ENCODE data around the gene DISP3.

Gene DISP3

DNA sequence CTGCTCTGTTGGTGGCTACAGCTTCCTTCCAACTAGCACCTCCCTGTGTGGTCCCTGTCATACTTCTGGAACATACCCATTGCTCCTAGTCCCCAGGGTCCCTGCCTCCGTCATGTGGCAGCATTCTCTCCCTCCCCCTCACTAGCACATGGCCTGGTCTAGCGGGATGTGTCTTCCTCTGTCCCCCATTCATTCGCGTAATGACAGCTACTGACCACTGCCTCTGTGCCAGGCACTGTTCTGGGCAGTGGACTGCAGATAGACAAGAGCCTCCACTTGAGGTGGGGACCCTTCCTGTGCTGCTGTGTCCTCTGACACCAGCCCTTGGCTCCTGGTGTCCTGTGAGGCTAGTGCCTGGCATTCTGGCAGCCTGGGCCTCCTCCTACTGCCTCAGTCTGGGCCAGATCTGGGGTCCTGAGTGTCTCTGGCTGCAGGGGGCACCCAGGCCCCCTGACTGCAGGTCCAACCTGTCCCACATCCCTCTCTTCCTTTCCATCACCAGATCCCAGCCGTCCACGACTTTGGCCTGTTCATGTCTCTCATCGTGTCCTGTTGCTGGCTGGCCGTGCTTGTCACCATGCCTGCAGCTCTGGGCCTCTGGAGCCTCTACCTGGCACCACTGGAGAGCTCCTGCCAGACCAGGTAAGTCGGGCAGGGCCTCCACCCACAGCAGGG is 38.1 kb downstream of the DISP3 start:
- DNase-seq, result no peak

DNA sequence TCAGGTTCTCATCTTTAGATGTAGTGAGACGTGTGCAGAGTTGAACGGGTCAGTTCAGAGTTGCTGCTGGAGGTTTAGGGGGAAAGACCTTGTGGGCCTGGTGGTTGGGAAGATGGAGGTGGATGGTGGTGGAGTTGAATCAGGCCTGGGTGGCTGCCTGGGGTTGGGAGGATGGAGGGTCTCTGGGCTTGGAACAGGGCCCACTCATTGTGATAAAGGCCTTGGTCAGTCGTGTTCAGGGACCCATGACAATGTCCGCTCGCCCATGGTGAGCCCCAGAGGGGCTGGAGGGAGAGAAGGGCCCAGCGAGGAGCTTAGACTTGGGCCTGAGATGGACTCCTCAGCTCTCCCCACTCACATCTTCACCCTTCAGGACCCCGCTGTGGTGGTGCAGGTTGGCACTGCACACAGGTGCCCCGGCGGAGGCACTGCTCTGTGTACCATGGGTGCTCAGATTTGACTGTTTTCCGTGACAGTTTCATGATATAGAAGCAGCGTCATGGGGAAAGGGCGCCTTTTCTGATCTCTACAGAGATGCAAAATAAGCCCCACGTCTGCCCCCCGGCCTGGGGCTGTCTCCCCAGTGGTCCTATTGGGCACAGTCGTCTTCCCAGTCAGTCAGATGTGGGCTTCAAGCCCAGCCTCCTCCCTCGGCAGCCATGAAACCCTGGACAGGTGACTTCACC is 39.2 kb downstream of the DISP3 start:
- no peak for DNase-seq

DNA sequence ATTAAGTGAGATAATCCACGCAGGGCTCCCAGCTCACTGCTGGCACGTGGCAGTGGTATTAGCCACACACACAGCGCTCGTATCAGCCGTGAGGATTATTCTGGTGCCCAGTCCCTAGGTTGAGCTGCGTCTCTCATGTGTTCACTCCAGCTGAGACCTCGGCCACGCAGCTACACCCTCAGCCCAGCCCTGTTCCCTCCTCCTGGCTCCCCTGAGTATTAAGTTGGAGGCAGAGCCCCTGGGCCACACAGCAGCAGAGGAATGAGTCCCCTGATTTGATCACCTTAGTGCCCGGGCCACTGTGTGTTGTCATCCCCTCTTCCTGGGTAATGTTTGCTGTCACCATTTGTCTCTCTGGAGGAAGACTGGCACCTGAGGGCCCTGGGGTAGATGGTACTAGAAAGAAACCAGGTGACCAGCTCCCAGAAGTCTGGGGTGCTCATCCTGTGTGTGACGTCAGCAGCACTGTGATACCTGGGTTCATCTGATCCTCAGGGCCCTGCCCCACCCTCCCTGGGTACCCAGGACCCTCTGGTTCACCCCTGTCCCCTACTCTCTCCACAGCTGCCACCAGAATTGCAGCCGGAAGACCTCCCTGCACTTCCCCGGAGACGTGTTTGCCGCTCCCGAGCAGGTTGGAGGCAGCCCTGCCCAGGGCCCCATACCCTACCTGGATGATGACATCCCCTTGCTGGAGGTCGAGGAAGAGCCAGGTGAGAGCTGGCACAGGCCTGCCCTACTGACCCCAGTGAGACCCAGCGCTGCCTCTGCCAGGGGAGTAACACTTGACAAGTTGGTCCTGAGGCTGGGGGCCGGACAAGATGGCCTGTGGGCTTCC is 40.1 kb downstream of the DISP3 start:
- no peak for DNase-seq

DNA sequence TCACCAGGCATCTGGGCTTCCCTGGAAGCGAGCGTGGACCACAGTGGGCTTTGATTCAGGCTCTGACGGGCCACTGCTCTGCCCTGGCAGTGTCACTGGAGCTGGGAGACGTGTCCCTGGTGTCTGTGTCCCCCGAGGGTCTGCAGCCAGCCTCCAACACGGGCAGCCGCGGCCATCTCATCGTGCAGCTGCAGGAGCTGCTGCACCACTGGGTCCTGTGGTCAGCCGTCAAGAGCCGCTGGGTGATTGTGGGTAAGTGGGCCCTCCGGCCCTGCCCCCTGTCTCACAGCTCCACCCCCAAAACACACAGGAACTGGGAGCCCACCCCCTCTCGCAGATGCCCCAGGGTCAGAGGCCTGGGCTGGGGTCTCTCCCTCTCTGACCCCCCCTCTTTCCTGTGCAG is 40.7 kb downstream of the DISP3 start:
- DNase-seq, result no peak

DNA sequence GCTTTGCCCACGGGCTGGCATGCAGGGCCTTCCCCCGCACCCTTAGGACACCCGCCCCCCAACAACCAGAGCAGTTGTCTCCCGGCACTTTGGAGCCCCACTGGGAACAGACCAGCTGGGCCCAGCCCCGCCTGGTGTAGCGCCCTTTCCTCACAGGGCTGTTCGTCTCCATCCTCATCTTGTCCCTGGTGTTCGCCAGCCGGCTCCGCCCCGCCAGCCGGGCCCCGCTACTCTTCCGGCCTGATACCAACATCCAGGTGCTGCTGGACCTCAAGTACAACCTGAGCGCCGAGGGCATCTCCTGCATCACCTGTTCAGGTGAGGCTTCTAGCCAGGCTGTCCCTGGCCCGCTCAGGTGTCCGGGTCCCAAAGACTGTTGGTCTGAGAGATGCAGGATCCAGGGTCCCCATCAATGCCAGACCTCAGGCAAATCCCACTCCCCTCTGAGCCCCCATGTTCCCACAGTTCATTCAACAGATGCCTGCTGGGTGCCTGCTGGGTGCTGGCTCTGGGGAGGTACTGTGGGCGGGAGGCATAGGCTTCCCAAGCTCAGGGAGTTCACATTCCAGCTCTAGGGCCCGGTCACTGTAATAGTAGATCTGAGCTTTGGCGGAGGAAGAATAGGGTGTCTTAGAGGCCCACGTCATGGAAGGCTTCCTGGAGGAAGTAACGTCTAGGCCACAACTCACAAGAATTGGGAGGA is 41.7 kb downstream of the DISP3 start:
- no peak for DNase-seq

DNA sequence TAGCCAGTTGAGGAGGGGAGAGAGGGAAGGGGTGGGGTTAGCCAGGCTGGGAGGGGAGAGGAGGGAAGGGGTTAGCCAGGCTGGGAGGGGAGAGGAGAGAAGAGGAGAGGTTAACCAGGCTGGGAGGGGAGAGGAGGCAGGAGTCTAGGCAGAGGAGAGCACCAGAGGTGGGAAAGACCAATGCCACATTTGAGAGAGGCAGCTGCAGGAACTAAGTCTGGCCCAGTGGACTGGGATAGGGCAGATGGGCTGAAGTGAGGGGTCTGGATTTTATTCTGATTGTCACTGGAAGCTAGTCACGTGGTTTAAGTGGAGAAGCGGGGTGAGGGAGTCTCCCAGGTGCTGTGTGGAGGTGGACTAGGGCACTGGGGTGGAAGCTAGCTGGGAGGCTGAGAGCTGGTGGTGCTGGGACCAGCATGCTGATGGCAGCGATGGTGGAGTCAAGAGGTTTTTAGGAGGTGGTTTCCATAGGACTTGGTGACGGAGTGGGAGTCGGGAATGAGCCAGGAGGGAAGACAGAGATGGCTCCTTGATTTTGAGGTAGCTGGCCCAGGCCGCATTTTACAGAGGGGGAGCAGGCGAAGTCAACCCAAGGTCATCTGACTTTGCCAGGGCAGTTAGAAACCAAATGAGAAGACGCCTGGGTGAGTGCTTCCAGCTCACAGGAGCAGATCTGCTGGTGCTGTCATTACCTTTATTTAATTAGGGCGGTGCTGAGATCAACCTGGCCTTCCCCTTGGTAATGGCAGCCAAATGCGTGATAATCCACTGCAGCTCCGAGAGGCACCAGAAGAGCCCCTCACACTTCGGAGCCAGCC is 42.8 kb downstream of the DISP3 start:
- no peak for DNase-seq

DNA sequence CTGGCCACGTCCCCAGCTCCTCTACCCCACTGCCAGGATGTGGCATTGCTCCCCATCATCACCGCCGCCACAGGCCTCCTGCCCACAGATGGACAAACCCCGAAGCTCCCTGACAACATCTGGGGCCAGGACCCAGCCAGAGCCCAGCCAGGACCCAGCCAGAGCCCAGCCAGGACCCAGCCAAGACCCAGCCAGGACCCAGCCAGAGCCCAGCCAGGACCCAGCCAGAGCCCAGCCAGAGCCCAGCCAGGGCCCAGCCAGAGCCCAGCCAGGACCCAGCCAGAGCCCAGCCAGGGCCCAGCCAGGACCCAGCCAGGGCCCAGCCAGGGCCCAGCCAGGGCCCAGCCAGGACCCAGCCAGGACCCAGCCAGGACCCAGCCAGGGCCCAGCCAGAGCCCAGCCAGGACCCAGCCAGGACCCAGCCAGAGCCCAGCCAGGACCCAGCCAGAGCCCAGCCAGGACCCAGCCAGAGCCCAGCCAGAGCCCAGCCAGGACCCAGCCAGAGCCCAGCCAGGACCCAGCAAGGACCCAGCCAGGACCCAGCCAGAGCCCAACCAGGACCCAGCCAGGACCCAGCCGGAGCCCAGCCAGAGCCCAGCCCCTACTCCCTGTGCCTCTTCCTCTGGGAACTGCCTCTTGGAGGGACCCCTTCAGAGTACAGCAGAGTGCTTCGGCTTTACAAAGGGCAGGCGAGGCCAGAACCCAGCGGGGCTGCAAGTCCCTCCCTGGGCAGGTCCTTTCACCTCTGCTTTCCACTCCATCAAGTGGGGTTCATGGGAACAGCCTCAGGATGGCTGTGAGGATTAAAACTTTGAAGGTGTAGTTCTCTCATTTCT is 43.7 kb downstream of the DISP3 start:
- DNase-seq, result no peak

DNA sequence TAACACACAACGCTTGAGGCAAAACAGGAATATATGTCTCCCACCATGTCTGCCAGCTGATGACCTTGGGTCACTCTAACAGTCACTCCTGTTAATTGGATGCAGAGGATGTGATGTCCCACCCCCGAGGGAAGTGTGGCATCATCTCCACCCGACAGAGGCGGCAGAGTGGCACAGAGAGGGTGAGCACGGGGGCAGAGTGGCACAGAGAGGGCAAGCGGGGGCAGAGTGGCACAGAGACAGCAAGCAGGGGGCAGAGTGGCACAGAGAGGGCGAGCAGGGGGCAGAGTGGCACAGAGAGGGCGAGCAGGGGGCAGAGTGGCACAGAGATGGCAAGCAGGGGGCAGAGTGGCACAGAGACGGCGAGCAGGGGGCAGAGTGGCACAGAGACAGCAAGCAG is 44.3 kb downstream of the DISP3 start:
- no peak for DNase-seq

DNA sequence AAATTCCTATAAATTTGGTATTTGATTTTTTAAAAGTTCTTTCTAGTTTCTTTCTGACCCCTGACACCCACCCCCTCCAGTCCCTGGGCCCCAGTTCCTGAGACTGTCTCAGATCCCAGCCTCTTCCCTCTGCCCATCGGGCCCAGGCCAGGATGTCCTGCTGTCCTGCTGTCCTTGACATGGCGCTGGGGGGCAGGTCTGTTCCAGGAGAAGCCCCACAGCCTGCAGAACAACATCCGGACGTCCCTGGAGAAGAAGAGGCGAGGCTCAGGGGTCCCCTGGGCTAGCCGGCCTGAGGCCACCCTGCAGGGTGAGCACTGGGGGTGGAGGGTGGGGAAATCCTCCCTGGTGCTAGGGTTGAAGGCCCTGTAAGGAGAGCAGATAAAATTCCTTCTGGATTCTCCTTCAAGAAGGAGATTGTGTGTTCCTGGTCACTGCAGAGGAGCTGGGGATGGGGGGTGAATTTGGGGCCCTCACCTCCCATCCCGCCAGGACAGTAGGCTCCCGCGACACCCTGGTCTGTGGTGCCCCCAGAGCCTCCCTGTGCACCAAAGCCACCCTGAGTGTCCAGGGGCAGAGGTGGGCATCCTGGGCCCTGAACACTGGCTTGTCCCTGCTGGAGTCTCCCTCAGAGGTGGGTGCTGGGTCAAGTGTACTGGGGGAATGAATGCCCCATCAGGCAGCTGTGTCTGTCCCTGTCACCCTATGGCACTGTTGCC is 45.0 kb downstream of the DISP3 start:
- no peak for DNase-seq

DNA sequence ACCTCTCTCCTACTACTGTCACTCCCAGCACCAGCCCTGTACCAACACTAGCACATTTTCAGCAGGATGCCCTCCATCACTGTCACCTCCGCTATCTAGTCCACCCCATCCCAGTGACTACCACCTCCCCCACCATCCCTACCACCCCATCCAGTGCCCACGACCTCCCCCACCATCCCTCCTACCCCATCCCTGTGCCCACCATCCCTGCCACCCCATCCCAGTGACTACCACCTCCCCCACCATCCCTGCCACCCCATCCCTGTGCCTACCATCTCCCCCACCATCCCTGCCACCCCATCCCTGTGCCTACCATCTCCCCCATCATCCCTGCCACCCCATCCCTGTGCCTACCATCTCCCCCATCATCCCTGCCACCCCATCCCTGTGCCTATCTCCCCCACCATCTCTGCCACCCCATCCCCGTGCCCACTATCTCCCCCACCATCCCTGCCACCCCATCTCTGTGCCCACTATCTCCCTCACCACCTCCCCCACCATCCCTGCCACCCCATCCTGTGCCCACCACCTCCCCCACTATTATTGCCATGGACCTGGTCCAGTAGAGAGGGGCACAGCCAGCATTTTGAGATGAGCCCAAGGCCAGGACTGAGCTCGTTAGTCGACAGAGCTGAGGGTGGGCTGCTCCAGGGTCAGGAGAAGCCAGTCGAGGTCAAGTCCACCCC is 45.7 kb downstream of the DISP3 start:
- DNase-seq, result no peak

DNA sequence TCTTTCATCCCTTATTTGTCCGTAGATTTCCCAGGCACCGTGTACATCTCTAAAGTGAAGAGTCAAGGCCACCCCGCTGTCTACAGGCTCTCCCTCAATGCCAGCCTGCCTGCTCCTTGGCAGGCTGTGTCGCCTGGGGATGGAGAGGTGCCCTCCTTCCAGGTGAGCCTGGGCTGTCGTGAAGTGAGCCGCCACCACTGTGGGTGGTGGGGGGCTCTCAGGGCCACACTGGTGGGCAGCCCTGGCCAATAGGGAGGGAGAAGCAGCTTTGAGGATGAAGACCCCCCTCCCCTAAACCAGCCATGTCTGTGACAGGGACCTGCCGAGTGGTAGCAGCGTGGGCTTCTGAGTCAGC is 46.2 kb downstream of the DISP3 start:
- no peak for DNase-seq

DNA sequence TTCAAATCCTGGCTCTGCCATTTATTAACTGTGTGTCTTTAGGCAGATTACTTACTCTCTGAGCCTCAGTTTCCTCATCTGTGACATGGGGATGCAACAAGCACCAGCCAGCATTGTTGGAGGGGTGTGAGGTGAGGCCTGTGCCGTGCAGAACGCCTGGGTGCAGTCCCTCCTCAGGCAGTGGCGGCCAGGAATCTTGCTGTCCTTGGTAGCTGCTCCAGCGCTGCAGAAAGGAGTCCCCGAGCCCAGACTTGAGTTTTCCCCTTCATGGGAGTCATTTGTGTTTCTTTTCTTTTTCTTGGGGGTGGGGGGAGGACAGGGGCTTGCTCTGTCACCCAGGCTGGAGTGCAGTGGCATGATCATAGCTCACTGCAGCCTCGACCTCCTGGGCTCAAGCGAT is 46.6 kb downstream of the DISP3 start:
- no peak for DNase-seq

DNA sequence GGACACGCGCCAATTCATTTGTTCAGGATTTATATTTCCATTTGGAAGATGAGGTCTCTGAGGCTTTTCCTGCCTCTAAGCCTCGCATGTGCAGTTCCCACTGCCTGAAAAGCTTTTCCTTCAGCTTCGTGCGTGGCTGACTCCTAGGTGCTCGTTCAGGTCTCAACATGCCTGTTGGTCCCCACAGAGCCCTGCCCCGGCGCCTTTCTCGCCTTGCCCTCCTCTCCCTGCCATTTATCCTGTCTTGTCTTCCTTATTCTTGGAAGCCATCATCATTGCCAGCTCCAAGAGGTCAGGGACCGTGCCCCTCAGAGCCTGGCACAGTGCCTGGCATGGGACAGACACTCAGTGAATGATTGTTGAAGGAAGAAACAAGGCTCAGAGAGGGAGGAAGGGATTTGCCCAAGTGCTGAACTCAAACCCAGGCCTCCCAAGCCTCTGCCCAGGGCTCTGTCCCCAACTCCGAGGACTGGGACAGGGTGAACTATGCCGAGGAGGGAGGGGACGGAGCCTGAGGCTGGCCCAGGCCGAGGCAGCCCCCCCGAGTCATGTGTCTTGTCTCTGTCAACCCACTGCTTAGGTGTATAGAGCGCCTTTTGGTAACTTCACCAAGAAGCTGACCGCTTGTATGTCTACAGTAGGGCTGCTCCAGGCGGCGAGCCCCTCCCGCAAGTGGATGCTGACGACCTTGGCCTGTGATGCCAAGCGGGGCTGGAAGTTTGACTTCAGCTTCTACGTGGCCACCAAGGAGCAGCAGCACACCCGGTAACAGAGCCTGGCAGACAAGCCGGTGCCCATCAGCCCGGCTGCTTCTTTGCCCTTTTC is 47.3 kb downstream of the DISP3 start:
- peak; percentile 9 for DNase-seq

DNA sequence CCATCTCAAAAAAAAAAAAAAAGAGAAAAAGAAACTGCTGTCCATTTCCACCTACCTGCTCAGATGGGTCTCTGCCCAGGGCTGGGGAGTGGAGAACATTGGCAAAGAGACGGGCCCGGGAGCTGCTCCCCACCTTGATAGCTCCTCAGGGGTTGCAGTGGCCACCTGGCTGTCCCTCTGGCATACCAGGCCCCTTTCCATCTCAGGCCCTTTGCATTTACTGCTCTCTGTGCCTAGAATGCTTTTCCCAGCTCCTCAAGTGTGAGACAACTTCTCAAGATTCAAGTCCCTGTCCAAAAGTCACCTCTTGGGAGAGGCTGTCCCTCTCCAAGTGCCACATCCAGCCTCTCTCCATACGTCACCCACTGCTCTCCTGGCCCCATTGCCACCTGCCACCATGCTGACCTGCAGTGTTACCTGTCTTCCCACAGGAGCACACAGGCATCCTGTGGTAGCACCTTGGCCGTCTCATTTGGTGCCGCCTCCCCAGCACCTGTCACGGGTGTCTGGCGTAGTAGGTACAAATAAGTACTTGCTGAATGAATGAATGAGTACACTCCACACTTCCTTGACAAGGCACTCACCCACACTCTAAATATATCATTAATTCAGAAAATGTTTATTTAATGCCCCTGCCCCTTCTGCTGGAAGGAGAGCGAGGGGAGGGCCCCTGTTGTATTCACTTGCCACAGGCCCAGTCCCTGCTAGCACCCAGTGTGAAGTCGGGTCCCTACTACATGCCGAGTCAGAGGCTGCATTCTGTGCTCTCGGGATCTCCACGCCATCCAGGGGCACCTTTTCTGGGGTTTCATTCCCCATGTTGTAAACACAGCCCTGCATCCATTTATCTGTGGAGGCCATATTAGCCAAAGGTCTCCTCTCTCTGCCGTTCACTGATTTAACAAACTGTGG is 48.8 kb downstream of the DISP3 start:
- DNase-seq, result no peak

DNA sequence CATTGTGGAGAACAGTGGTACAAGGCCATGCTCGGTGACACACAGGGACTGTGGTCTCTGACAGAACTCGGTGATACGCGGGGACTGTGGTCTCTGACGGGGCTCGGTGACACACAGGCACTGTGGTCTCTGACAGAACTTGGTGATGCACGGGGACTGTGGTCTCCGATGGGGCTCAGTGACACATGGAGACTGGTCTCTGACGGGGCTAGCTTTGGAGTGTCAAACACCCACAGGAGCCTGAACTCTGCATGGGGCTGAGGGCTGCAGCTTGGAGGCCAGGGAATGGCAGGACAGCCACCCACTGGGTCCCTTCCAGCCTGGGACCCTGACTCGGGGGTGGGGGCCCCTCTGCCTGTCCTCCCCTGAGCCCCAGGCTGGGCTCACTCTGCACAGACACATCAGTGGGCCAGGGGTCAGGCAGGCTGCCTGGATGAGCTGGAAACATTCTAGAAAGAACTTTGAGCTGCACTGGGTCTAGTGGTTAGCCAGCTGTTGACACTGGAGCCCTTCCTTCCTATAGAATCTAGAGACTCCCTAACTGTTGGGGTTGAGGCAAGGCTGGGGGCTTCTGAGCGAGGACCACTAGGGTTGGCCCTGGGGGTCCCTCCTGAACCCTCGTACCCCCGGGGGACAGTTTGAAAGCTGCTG is 49.8 kb downstream of the DISP3 start:
- no peak for DNase-seq

DNA sequence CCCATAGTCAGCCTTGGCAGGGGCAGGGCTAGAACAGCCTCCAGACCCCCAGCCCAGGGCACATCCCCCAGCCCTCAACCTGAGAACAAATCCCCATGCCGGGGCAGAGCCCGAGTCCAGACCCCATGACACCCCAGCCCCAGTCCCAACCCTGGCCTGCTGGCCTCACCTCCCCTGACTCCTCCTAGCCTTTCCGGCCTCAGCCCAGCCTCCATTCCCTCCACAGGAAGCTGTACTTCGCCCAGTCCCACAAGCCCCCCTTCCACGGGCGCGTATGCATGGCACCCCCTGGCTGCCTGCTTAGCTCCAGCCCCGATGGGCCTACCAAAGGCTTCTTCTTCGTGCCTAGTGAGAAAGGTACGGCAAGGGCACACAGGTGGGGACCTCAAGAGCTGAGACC is 50.4 kb downstream of the DISP3 start:
- no peak for DNase-seq
